Activated T-cell treated with anti-CD3 and anti-CD28 coated beads, Interleukin-2, amount 50 U/mL, for 4 hours (primary cell): ENCODE data around the gene RABGAP1L. TPM values are rescaled to one million over a fixed set of nuclear protein-coding genes. Genes with fewer than 3 reads are reported as not detected.
"Not testable (repeated sequence)": the region's sequence is repeated elsewhere in the genome, so short reads cannot be mapped to it uniquely, and the experiment has no call there.

ENCODE experiments used
- ATAC-seq, 2 donors: fragments of 200-7000 bp; cut with Tn5 transposase; one replicate each; pipeline ENCODE4 v1.10.0; 2021
- DNase-seq: peaks from one replicate; pipeline ENCODE4 v3.0.0-alpha.2; 2020
- H3K27me3 Mint-ChIP-seq: one replicate; pipeline ENCODE4 v1.8.0; 2021; ENCODE audit warnings: low read depth, mixed read lengths
- H3K36me3 Mint-ChIP-seq: one replicate; pipeline ENCODE4 v1.8.0; 2022; ENCODE audit warnings: mixed read lengths; ENCODE audit not compliant: insufficient read depth
- H3K4me1 Mint-ChIP-seq: one replicate; pipeline ENCODE4 v1.8.0; 2021; ENCODE audit warnings: low read depth, mixed read lengths
- H3K4me3 Mint-ChIP-seq: one replicate; pipeline ENCODE4 v1.8.0; 2021; ENCODE audit warnings: mild to moderate bottlenecking, moderate library complexity, mixed read lengths
- H3K9me3 Mint-ChIP-seq: one replicate; pipeline ENCODE4 v1.8.0; 2021; ENCODE audit warnings: mixed read lengths
- total RNA-seq, 3 donors: library from RNA; stranded (reverse); gene quantifications; one replicate each; pipeline ENCODE4 v1.2.1, GENCODE V29; 2021

The RABGAP1L gene
- total RNA-seq, 3 donors from 2014 or later, result 16.9 to 23.2 (median 22.3) TPM

DNA sequence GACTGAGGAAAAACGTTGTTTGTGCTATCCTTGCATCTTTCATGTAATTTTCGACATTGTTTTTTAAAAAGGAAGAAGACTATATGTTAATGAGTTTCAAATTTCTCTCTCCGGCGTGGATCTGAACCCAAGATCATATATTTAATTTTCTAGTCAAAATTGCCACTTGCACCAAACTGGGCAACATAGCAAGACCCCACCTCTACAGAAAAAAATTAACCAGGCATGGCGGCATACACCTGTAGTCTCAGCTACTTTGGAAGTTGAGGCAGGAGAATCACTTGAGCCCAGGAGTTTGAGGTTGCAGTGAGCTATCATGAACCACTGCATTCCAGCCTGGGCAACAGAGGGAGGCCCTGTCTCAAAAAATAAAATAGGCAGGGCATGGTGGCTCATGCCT, 16.5 kb upstream of the RABGAP1L start:
- H3K27me3 Mint-ChIP-seq, result no peaks in the 10 kb centered on the region
- H3K4me1 Mint-ChIP-seq, result peaks cover 13% of the 10 kb centered on the region
- no peak for ATAC-seq
- H3K9me3 Mint-ChIP-seq, result no peaks in the 10 kb centered on the region
- peaks cover 1% of the 10 kb centered on the region for H3K36me3 Mint-ChIP-seq
- H3K4me3 Mint-ChIP-seq, result no peak overlapping the region
- no peak for DNase-seq

DNA sequence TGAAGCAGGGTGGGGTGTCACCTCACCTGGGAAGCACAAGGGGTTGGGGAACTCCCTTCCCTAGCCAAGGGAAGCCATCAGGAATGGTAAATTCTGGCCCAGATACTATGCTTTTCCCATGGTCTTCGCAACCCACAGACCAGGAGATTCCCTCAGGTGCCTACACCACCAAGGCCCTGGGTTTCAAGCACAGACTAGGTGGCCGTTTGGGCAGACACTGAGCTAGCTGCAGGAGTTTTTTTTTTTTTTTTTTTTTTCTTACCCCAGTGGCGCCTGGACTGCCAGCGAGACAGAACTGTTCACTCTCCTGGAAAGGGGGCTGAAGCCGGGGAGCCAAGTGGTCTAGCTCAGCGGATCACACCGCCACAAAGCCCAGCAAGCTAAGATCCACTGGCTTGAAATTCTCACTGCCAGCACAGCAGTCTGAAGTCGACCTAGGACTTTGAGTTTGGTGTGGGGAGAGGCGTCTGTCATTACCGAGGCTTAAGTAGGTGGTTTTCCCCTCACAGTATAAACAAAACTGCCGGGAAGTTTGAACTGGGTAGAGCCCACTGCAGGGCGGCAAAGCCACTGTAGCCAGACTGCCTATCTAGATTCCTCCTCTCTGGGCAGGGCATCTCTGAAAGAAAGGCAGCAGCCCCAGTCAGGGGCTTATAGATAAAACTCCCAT, 15.5 kb upstream of the RABGAP1L start:
- not testable (repeated sequence) for H3K9me3 Mint-ChIP-seq, H3K4me3 Mint-ChIP-seq, H3K36me3 Mint-ChIP-seq, H3K27me3 Mint-ChIP-seq, DNase-seq
- peak in 1 of 2 donors; percentile 59 for ATAC-seq
- H3K4me1 Mint-ChIP-seq, result peaks cover 13% of the 10 kb centered on the region

DNA sequence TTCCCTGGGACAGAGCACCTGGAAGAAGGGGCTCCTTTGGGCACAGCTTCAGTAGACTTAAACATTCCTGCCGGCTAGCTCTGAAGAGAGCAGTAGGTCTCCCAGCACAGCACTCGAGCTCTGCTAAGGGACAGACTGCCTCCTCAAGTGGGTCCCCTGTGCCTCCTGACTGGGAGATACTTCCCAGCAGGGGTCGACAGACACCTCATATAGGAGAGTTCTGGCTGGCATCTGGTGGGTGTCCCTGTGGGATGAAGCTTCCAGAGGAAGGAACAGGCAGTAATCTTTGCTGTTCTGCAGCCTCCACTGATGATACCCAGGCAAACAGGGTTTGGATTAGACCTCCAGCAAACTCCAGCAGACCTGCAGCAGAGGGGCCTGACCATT, 14.9 kb upstream of the RABGAP1L start:
- not testable (repeated sequence) for H3K27me3 Mint-ChIP-seq, ATAC-seq, H3K36me3 Mint-ChIP-seq, H3K9me3 Mint-ChIP-seq, H3K4me3 Mint-ChIP-seq, DNase-seq
- H3K4me1 Mint-ChIP-seq, result peaks cover 13% of the 10 kb centered on the region

DNA sequence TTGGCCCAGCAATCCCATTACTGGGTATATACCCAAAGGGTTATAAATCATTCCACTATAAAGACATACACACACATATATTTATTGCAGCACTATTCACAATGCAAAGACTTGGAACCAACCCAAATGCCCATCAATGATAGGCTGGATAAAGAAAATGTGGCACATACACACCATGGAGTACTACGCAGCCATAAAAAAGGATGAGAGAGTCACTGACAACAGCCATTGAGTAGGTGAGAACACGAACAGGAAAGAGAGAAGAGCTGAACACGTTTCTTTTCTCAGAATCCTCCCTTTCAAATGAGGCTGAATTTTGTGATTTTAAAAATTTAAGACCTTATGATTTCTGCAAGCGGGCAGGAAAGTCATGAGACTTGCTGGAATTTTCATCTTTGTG, 10.1 kb upstream of the RABGAP1L start:
- no peak for ATAC-seq
- Mint-ChIP-seq H3K36me3 (peaks cover 1% of the 10 kb centered on the region), H3K4me3 (no peak overlapping the region), H3K27me3 (no peaks in the 10 kb centered on the region), H3K4me1 (peaks cover 27% of the 10 kb centered on the region), H3K9me3 (peaks cover 3% of the 10 kb centered on the region)
- DNase-seq, result no peak

DNA sequence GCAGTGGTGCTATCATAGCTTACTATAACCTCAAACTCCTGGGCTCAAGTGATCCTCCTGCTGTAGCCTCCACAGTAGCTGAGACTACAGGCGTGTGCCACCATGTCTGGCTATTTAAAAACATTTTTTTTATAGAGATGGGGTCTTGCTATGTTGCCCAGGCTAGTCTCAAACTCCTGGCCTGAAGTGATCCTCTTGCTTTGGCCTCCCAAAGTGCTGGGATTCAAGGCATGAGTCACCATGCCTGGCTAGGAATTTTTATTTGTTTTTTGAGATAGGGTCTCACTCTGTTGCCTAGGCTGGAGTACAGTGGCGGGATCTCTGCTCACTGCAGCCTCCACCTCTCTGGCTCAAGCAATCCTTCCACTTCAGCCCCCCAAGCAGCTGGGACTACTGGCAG, 8.8 kb upstream of the RABGAP1L start:
- Mint-ChIP-seq H3K9me3 (peaks cover 3% of the 10 kb centered on the region), H3K36me3 (no peaks in the 10 kb centered on the region), H3K27me3 (no peaks in the 10 kb centered on the region), H3K4me3 (no peak overlapping the region), H3K4me1 (peaks cover 24% of the 10 kb centered on the region)
- DNase-seq (no peak), ATAC-seq (no peak)

DNA sequence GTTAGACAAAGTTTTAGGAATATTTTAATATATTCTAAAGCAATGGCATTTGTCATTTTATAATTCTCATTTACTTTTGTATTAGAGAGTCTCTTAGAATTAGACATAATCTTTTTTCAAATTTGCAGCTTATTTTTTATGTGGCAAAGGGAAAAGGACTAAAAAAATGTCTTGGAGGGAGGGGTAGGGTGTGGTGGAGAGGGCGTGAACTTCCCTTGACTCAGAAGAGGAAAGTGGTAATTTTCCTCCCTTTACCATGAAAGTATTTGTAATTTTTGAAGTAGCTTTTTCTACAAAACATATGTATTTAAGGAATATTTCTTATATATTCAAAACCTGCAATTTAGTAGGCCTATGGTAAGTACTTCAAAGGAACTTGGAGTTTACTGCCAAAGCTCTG, 6.9 kb upstream of the RABGAP1L start:
- Mint-ChIP-seq H3K9me3 (peaks cover 3% of the 10 kb centered on the region), H3K4me3 (no peak overlapping the region), H3K36me3 (no peaks in the 10 kb centered on the region), H3K27me3 (no peaks in the 10 kb centered on the region), H3K4me1 (peaks cover 38% of the 10 kb centered on the region)
- no peak for ATAC-seq
- no peak for DNase-seq

DNA sequence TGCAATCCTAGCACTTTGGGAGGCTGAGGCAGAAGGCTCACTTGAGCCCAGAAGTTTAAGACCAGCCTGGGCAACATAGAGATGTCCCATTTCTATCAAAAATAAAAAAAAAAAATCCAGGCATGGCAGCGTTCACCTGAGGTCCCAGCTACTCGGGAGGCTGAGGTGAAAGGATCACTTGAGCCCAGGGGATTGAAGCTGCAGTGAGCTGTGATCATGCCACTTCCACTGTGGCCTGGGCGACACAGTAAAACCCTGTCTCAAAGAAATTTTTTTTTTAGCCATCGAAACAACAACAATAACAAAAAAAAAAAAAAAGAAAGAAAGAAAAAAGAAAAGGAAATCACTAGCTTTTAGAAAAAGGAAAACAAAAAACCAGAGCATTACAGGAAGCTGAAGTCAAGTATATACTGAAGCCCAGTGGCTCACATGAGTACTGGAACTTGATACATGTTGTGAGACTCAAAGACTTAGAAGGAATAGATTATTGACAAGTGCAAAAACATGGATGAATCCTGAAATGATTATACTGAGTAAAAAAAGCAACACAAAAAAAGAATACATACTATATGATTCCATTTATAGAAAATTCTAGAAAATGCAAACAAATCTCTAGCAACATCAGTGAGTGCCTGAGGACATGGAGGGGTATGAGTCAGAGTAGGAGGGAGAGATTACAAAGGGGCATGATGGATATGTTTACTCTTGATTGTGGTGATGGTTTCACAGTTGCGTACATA, 6.1 kb upstream of the RABGAP1L start:
- H3K9me3 Mint-ChIP-seq, result peaks cover 3% of the 10 kb centered on the region
- no peak overlapping the region for H3K4me3 Mint-ChIP-seq
- H3K36me3 Mint-ChIP-seq, result no peaks in the 10 kb centered on the region
- no peaks in the 10 kb centered on the region for H3K27me3 Mint-ChIP-seq
- ATAC-seq, result peak; percentile 72 to 78
- DNase-seq, result no peak
- peaks cover 45% of the 10 kb centered on the region for H3K4me1 Mint-ChIP-seq

DNA sequence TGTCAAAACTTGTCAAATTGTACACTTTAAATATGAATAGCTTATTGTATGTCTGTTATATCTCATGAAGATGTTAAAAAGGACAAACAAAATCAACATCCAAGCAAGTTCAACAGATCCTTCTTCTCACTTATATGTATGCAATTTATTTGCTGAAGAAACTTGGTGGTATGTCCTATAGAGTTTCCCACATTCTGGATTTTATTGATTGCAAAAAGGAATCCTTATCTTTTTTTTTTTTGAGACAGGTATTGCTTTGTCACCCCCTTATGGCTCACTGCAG, 5.6 kb upstream of the RABGAP1L start:
- H3K9me3 Mint-ChIP-seq, result peaks cover 3% of the 10 kb centered on the region
- H3K36me3 Mint-ChIP-seq, result no peaks in the 10 kb centered on the region
- H3K4me3 Mint-ChIP-seq, result no peak overlapping the region
- ATAC-seq (no peak), DNase-seq (no peak)
- H3K27me3 Mint-ChIP-seq, result no peaks in the 10 kb centered on the region
- peaks cover 51% of the 10 kb centered on the region for H3K4me1 Mint-ChIP-seq

DNA sequence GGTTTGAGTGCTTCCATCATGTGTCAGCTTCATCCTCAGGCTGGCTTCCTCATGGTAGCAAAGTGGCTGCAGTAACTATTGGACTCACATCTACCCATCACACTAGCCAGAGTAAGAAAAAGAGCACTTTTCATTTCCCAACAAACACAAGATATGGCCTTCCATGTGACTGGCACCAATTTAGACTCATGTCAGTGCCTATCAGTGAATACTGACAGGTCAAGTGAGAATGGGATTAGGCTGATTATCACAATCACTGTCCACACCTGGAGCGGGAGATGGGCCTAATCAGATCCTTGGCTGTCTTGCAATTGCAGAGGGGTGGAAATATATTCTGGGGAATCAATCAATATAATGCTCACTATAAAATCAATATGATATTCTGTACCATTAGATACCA, 2.9 kb upstream of the RABGAP1L start:
- peaks cover 66% of the 10 kb centered on the region for H3K4me1 Mint-ChIP-seq
- H3K27me3 Mint-ChIP-seq, result no peaks in the 10 kb centered on the region
- H3K4me3 Mint-ChIP-seq, result no peak overlapping the region
- no peaks in the 10 kb centered on the region for H3K36me3 Mint-ChIP-seq
- no peaks in the 10 kb centered on the region for H3K9me3 Mint-ChIP-seq
- ATAC-seq (no peak), DNase-seq (no peak)

DNA sequence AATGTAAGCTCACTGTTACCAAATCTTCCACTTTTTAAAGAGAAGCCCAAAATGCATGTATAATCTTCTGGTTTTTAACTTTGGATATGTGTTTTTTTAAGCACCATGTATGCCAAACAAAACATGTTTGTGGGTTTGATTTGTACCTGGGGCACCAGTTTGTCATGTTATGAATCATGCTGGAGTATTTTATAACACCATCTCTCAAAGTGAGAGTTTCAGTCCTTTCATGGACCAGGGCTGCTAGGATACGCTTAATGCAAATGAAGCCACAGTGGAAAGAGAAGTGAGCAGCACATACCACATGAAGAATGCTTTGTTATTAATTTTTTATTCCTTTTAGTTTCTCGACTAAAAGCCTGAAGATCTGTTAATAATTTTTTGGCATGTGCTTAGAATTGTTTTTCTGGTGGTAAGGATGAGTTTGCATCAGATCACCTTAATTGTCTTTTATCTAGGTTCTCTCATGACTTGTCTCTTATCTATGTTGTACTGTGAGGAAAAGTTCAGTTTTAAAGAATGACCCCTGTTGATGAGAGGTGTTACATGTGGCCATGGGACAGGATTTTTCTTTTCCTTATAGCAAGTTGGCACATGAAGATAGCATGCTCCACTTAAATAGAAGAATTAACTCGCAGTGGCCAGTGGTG, 2.0 kb upstream of the RABGAP1L start:
- ATAC-seq, result peak; percentile 45 to 47
- Mint-ChIP-seq H3K4me3 (peak overlapping the region; percentile 52), H3K27me3 (no peaks in the 10 kb centered on the region), H3K9me3 (no peaks in the 10 kb centered on the region), H3K36me3 (no peaks in the 10 kb centered on the region), H3K4me1 (peaks cover 70% of the 10 kb centered on the region)
- DNase-seq, result no peak

DNA sequence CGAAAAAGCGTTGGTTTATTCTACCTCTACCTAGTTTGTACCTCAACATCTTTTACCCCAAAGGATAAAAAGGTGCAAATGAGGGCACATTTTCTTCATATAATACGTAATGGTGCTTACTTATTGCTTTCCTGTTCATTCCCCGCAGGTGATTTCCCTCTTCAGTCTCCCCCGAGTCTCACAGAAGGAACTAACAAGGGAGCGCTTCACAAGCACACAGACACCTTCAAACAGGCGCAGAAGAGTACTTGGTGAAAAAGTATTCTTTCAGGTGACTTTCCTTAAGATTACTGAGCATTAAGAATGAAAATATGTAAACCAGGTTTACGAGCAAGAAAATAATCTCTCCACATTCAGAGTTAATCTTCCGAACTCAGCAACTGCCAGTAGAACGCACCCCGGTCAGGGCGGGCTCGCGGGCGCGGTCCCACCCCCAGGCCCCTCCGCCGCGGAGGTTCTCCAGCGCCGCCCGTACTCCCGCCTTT, 511 bp upstream of the RABGAP1L start:
- no peak for DNase-seq
- Mint-ChIP-seq H3K9me3 (no peaks in the 10 kb centered on the region), H3K4me3 (peak overlapping the region; percentile 89), H3K4me1 (peaks cover 65% of the 10 kb centered on the region), H3K27me3 (no peaks in the 10 kb centered on the region), H3K36me3 (no peaks in the 10 kb centered on the region)
- peak; percentile 2 to 8 for ATAC-seq

DNA sequence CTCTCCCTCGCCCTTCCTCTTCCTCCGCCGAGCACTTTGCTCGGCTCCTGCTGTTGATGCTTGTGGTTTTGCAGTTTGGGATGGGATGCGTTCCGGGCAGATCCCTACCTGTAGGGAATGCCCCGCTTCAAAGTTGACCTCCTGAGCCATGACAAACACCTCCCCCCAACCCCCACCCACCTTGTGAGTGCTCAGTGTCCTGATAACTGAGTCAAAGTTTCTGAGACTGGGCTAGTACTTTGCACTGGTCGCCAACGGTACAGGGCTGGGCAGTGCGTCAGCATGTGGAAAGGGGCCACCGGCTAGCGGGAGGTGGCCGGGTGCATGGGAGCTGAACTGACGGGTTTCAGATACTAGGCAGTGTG, 771 bp downstream of the RABGAP1L start:
- H3K36me3 Mint-ChIP-seq, result peaks cover 2% of the 10 kb centered on the region
- peaks cover 68% of the 10 kb centered on the region for H3K4me1 Mint-ChIP-seq
- DNase-seq (no peak), ATAC-seq (no peak)
- peak overlapping the region; percentile 89 for H3K4me3 Mint-ChIP-seq
- H3K27me3 Mint-ChIP-seq, result no peaks in the 10 kb centered on the region
- H3K9me3 Mint-ChIP-seq, result no peaks in the 10 kb centered on the region

DNA sequence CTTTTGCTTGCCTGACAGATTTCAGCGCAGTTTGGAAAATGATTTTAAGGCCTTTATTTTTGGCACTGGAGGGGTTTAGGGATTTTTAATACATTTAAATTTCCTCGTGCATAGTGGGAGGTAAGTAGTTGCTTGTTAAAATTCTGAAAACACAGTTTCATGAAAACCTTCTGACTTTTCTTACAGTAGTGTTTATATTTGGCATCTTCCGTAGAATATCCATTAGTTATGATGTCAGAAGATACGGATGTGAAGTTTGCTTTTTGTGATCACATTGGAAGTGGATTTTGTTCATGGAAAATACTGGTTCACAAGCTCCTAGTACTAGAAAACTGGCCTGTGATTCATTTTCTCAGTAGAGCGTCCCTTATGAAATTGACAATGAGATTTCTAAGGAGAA, 1.3 kb downstream of the RABGAP1L start:
- H3K9me3 Mint-ChIP-seq, result no peaks in the 10 kb centered on the region
- H3K4me3 Mint-ChIP-seq, result peak overlapping the region; percentile 89
- H3K36me3 Mint-ChIP-seq, result peaks cover 2% of the 10 kb centered on the region
- H3K27me3 Mint-ChIP-seq, result no peaks in the 10 kb centered on the region
- H3K4me1 Mint-ChIP-seq, result peaks cover 67% of the 10 kb centered on the region
- ATAC-seq (no peak), DNase-seq (no peak)

DNA sequence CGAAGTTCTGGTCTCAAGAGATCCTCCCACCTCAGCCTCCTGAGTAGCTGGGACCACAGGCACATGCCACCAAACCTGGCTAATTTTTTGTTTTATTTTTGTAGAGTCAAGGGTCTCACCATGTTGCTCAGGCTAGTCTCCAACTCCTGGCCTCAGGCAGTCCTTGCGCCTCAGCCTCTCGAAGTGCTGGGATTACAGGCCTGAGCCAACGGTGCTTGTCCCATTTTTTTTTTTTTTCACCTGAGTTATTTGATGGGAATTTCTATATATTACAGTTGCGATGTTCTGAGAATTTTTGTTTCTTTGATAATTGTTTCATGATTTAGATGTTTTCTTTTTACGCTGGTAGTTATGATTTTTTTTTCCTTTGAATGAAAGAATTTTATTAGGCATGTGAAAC, 2.5 kb downstream of the RABGAP1L start:
- DNase-seq, result no peak
- H3K4me1 Mint-ChIP-seq, result peaks cover 72% of the 10 kb centered on the region
- H3K27me3 Mint-ChIP-seq, result no peaks in the 10 kb centered on the region
- H3K4me3 Mint-ChIP-seq, result peak overlapping the region; percentile 70
- ATAC-seq, result no peak
- H3K9me3 Mint-ChIP-seq, result no peaks in the 10 kb centered on the region
- peaks cover 2% of the 10 kb centered on the region for H3K36me3 Mint-ChIP-seq

DNA sequence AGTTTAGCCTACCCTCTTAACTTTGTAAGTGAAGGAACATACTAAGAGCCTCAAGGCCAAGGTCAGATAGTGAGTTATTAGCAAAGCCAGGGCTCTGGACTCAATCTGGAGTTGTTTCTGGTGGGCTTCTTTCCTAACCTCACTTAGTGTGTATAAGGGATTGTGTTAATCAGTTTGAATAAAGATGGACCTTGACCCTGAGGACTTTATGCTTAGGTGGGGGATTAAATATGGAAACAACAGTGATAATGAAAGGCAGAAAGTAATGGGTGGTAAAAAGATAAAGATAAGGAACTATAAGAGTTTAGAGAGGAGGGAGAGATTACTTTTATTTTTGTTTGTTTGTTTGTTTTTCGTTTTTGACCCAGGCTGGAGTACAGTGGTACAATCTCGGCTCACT, 5.5 kb downstream of the RABGAP1L start:
- no peaks in the 10 kb centered on the region for H3K9me3 Mint-ChIP-seq
- DNase-seq (no peak), ATAC-seq (no peak)
- H3K36me3 Mint-ChIP-seq, result peaks cover 4% of the 10 kb centered on the region
- peaks cover 68% of the 10 kb centered on the region for H3K4me1 Mint-ChIP-seq
- H3K4me3 Mint-ChIP-seq, result no peak overlapping the region
- H3K27me3 Mint-ChIP-seq, result no peaks in the 10 kb centered on the region
